Keratinocyte (primary cell): ENCODE measurements around the gene CBFA2T3. TPM values are rescaled to one million over a fixed set of nuclear protein-coding genes. Genes with fewer than 3 reads are reported as not detected.

Source experiments
- DNase-seq: peaks from one replicate; pipeline ENCODE4 v3.0.0-alpha.2; 2011; ENCODE audit warnings: low read depth, missing footprints, low spot score
- FAIRE-seq: peaks from 2 replicates; lab custom pipeline; 2011; peaks lifted over from hg19 to GRCh38; lab: Jason Lieb, UNC
- H2AFZ ChIP-seq: 2 replicates; pipeline ENCODE4 v1.6.0; 2012; ENCODE audit warnings: low read length, control low read depth, inconsistent platforms; ENCODE audit not compliant: control insufficient read depth
- H3K27ac ChIP-seq: 2 replicates; pipeline ENCODE4 v1.5.1; 2011; ENCODE audit warnings: low read length; ENCODE audit not compliant: control insufficient read depth, insufficient read depth
- H3K27me3 ChIP-seq: 3 replicates; pipeline ENCODE4 v1.6.0; 2011; ENCODE audit warnings: low read length; ENCODE audit not compliant: control insufficient read depth, insufficient read depth; ENCODE audit errors: extremely low read depth
- H3K36me3 ChIP-seq, 2 experiments: 2 replicates in 1 of 2; 3 replicates in 1 of 2; pipeline ENCODE4 v1.5.1; 2011; ENCODE audit warnings: low read length in 2 of 2, mild to moderate bottlenecking in 1 of 2; ENCODE audit not compliant: control insufficient read depth in 2 of 2, insufficient read depth in 2 of 2; ENCODE audit errors: extremely low read depth in 1 of 2
- H3K4me1 ChIP-seq: 3 replicates; pipeline ENCODE4 v1.5.1; 2011; ENCODE audit warnings: low read length; ENCODE audit not compliant: control insufficient read depth, insufficient read depth; ENCODE audit errors: extremely low read depth
- H3K4me2 ChIP-seq: 3 replicates; pipeline ENCODE4 v1.6.0; 2011; ENCODE audit warnings: low read depth, low read length; ENCODE audit not compliant: control insufficient read depth, insufficient read depth; ENCODE audit errors: extremely low read depth
- H3K4me3 ChIP-seq, 3 experiments: fragments of 200-600 bp in 1 of 3; sonication (generic) in 1 of 3; 2 replicates in 2 of 3; 3 replicates in 1 of 3; pipeline ENCODE4 v1.5.1; 2011 to 2016; ENCODE audit warnings: low read length in 3 of 3, mild to moderate bottlenecking in 3 of 3, control low read depth in 2 of 3, inconsistent platforms in 1 of 3, low read depth in 1 of 3, mixed read lengths in 1 of 3, mixed run types in 1 of 3, moderate library complexity in 1 of 3; ENCODE audit not compliant: control insufficient read depth in 2 of 3, insufficient read depth in 2 of 3; ENCODE audit errors: extremely low read depth in 1 of 3
- H3K79me2 ChIP-seq: 2 replicates; pipeline ENCODE4 v1.6.0; 2012; ENCODE audit warnings: low read length; ENCODE audit not compliant: control insufficient read depth, insufficient read depth
- H3K9ac ChIP-seq: 3 replicates; pipeline ENCODE4 v1.6.0; 2011; ENCODE audit warnings: low read length; ENCODE audit not compliant: control insufficient read depth, insufficient read depth; ENCODE audit errors: extremely low read depth
- H3K9me1 ChIP-seq: 3 replicates; pipeline ENCODE4 v1.6.0; 2011; ENCODE audit warnings: low read length; ENCODE audit not compliant: control insufficient read depth, insufficient read depth; ENCODE audit errors: extremely low read depth
- H3K9me3 ChIP-seq: 2 replicates; pipeline ENCODE4 v1.5.1; 2012; ENCODE audit warnings: low read depth, low read length; ENCODE audit not compliant: control insufficient read depth
- H4K20me1 ChIP-seq: 3 replicates; pipeline ENCODE4 v1.6.0; 2011; ENCODE audit warnings: low read length; ENCODE audit not compliant: control insufficient read depth, insufficient read depth; ENCODE audit errors: extremely low read depth
- CTCF ChIP-seq, 3 experiments: IDR thresholded peaks in 1 of 3; conservative IDR thresholded peaks in 1 of 3; optimal IDR thresholded peaks in 1 of 3; 2 replicates in 2 of 3; 3 replicates in 1 of 3; pipeline versions ENCODE3 to v1.5.1; 2011; ENCODE audit warnings: low read length in 3 of 3, mild to moderate bottlenecking in 3 of 3, moderate library complexity in 2 of 3, control low read depth in 1 of 3, inconsistent platforms in 1 of 3; ENCODE audit not compliant: insufficient read depth in 2 of 3; ENCODE audit errors: extremely low read depth in 1 of 3
- EZH2 ChIP-seq: IDR thresholded peaks from one replicate; pipeline ENCODE4 v1.6.1; 2012; ENCODE audit warnings: inconsistent platforms, mild to moderate bottlenecking, low read length, moderate library complexity
- dilution Hi-C: fragments of 300-500 bp; cut with MboI; formaldehyde crosslinking; loops from one replicate; pipeline ENCODE4 v1.7.0; 2020; ENCODE audit warnings: low sequenced_read_pairs; ENCODE audit not compliant: extremely low pct_ligation_motif_present
- polyA plus RNA-seq, 5 experiments: library from polyadenylated mRNA; depleted of rRNA in 3 of 5; stranded (reverse) in 3 of 5; stranded (forward) in 1 of 5; unstranded in 1 of 5; fragments of >200 nt; gene quantifications; 1 replicate in 1 of 5; 2 replicates in 3 of 5; 3 replicates in 1 of 5; pipeline versions ENCODE4 v1.2.1 to v1.2.3, GENCODE V29; 2011 to 2012; ENCODE audit warnings: missing spikeins in 2 of 5, low read depth in 1 of 5, low replicate concordance in 1 of 5

Gene CBFA2T3
- polyA plus RNA-seq, 1 donor (not counting 4 experiments of a cell fraction or from before 2014, with no cell fraction given), result 0.08 TPM

- no peaks in the 10 kb centered on the region for H4K20me1 ChIP-seq
- no peak overlapping the region for H3K4me2 ChIP-seq
- DNase-seq (no peak), FAIRE-seq (no peak)
- H3K9ac ChIP-seq, result no peak overlapping the region
- H3K36me3 ChIP-seq, result no peaks in the 10 kb centered on the region
- no peaks in the 10 kb centered on the region for H3K79me2 ChIP-seq
- H3K27ac ChIP-seq, result no peak overlapping the region
- H3K4me1 ChIP-seq, result peaks cover 15% of the 10 kb centered on the region
- peaks cover 19% of the 10 kb centered on the region for H3K27me3 ChIP-seq
- dilution Hi-C loops, result no loop called here
- no peaks in the 10 kb centered on the region for H3K9me1 ChIP-seq
- H3K4me3 ChIP-seq, result no peak overlapping the region
- H2AFZ ChIP-seq, result no peak overlapping the region
- H3K9me3 ChIP-seq, result no peaks in the 10 kb centered on the region
- TF ChIP-seq CTCF (optimal IDR thresholded peaks at IDR 0.05 in 1 of 3, IDR thresholded peaks at IDR 0.05 in 1 of 3, conservative IDR thresholded peaks at IDR 0.05 in 1 of 3; ENCODE audit: extremely low read depth in 1 of 3, insufficient read depth in 2 of 3, low read length in 3 of 3), result no peak
- TF ChIP-seq EZH2, result no peak
Measured at GRCh38 chr16:88906020-88906419, 71.0 kb downstream of the CBFA2T3 start.

- Histone ChIP-seq H3K9me1 (no peaks in the 10 kb centered on the region), H3K4me3 (no peak overlapping the region), H3K4me2 (peak overlapping the region; percentile 41), H3K9ac (no peak overlapping the region), H4K20me1 (no peaks in the 10 kb centered on the region), H2AFZ (no peak overlapping the region), H3K27me3 (peaks cover 21% of the 10 kb centered on the region), H3K36me3 (no peaks in the 10 kb centered on the region), H3K9me3 (no peaks in the 10 kb centered on the region), H3K27ac (no peak overlapping the region), H3K79me2 (no peaks in the 10 kb centered on the region), H3K4me1 (peaks cover 15% of the 10 kb centered on the region)
- FAIRE-seq (no peak), DNase-seq (no peak)
- no peak for TF ChIP-seq EZH2
- dilution Hi-C loops, result no loop called here
Measured at GRCh38 chr16:88905563-88905962, 71.4 kb downstream of the CBFA2T3 start.
